ENCODE data around the gene GRIN3B. TPM values are rescaled to one million over a fixed set of nuclear protein-coding genes. Genes with fewer than 3 reads are reported as not detected.

GRIN3B gene
- total RNA-seq, 2 experiments from 2014 or later = not detected

GRCh38 chr19:1007399-1008251, 7.4 kb downstream of the GRIN3B start:
- Mint-ChIP-seq H3K27ac (no peak overlapping the region), H3K9me3 (ENCODE audit: insufficient read depth) (no peaks in the 10 kb centered on the region), H3K36me3 (ENCODE audit: low read depth) (peaks cover 15% of the 10 kb centered on the region), H3K4me1 (ENCODE audit: low read depth) (no peaks in the 10 kb centered on the region), H3K27me3 (ENCODE audit: low read depth) (peaks cover 2% of the 10 kb centered on the region), H3K4me3 (no peak overlapping the region)
- POLR2A ChIA-PET = no interaction called here
- no peak for ATAC-seq
- CTCF ChIA-PET = no interaction called here
- no peak for DNase-seq

GRCh38 chr19:1008268-1009040, 8.2 kb downstream of the GRIN3B start:
- ChIA-PET POLR2A (no interaction called here), CTCF (no interaction called here)
- Mint-ChIP-seq H3K27me3 (ENCODE audit: low read depth) (no peaks in the 10 kb centered on the region), H3K36me3 (ENCODE audit: low read depth) (peaks cover 17% of the 10 kb centered on the region), H3K4me1 (ENCODE audit: low read depth) (no peaks in the 10 kb centered on the region), H3K4me3 (no peak overlapping the region), H3K9me3 (ENCODE audit: insufficient read depth) (no peaks in the 10 kb centered on the region), H3K27ac (no peak overlapping the region)
- DNase-seq (no peak), ATAC-seq (no peak)

GRCh38 chr19:1009041-1009980, 9.1 kb downstream of the GRIN3B start:
- no peak overlapping the region for H3K4me3 Mint-ChIP-seq

GRCh38 chr19:1009981-1010538, 9.8 kb downstream of the GRIN3B start:
- no peak overlapping the region for H3K27ac Mint-ChIP-seq
- no peak for DNase-seq
- H3K4me3 Mint-ChIP-seq = no peak overlapping the region
- H3K36me3 Mint-ChIP-seq (ENCODE audit: low read depth) = peaks cover 23% of the 10 kb centered on the region
- ChIA-PET POLR2A (no interaction called here), CTCF (no interaction called here)
- H3K4me1 Mint-ChIP-seq (ENCODE audit: low read depth) = peaks cover 2% of the 10 kb centered on the region
- H3K9me3 Mint-ChIP-seq (ENCODE audit: insufficient read depth) = no peaks in the 10 kb centered on the region
- no peak for ATAC-seq
- no peaks in the 10 kb centered on the region for H3K27me3 Mint-ChIP-seq (ENCODE audit: low read depth)

More at GRCh38 chr19:1009041-1009980, 9.1 kb downstream of the GRIN3B start:
- ATAC-seq (no peak), DNase-seq (no peak)
- ChIA-PET POLR2A (no interaction called here), CTCF (no interaction called here)
- H3K36me3 Mint-ChIP-seq (ENCODE audit: low read depth) = peaks cover 23% of the 10 kb centered on the region
- no peaks in the 10 kb centered on the region for H3K9me3 Mint-ChIP-seq (ENCODE audit: insufficient read depth)
- H3K27me3 Mint-ChIP-seq (ENCODE audit: low read depth) = no peaks in the 10 kb centered on the region
- H3K4me1 Mint-ChIP-seq (ENCODE audit: low read depth) = peaks cover 2% of the 10 kb centered on the region
- H3K27ac Mint-ChIP-seq = no peak overlapping the region

- POLR2A ChIA-PET = no interaction called here
- H3K27me3 Mint-ChIP-seq (ENCODE audit: low read depth) = no peaks in the 10 kb centered on the region
- H3K4me1 Mint-ChIP-seq (ENCODE audit: low read depth) = peaks cover 2% of the 10 kb centered on the region
- no peak overlapping the region for H3K4me3 Mint-ChIP-seq
- CTCF ChIA-PET = no interaction called here
- H3K9me3 Mint-ChIP-seq (ENCODE audit: insufficient read depth) = no peaks in the 10 kb centered on the region
- ATAC-seq (no peak), DNase-seq (no peak)
- peaks cover 23% of the 10 kb centered on the region for H3K36me3 Mint-ChIP-seq (ENCODE audit: low read depth)
- no peak overlapping the region for H3K27ac Mint-ChIP-seq
Measured at GRCh38 chr19:1010586-1011510, 10.6 kb downstream of the GRIN3B start.

- Mint-ChIP-seq H3K27ac (no peak overlapping the region), H3K36me3 (ENCODE audit: low read depth) (peaks cover 21% of the 10 kb centered on the region), H3K27me3 (ENCODE audit: low read depth) (no peaks in the 10 kb centered on the region), H3K9me3 (ENCODE audit: insufficient read depth) (no peaks in the 10 kb centered on the region), H3K4me3 (no peak overlapping the region), H3K4me1 (ENCODE audit: low read depth) (peaks cover 4% of the 10 kb centered on the region)
- POLR2A ChIA-PET = no interaction called here
- DNase-seq (no peak), ATAC-seq (no peak)
- CTCF ChIA-PET = no interaction called here
Measured at GRCh38 chr19:1011831-1012333, 11.7 kb downstream of the GRIN3B start.

- no peak for ATAC-seq
- Mint-ChIP-seq H3K9me3 (ENCODE audit: insufficient read depth) (no peaks in the 10 kb centered on the region), H3K4me1 (ENCODE audit: low read depth) (peaks cover 9% of the 10 kb centered on the region), H3K4me3 (no peak overlapping the region), H3K36me3 (ENCODE audit: low read depth) (peaks cover 19% of the 10 kb centered on the region), H3K27ac (no peak overlapping the region), H3K27me3 (ENCODE audit: low read depth) (no peaks in the 10 kb centered on the region)
- DNase-seq = no peak
- ChIA-PET CTCF (no interaction called here), POLR2A (no interaction called here)
Measured at GRCh38 chr19:1012334-1012733, 12.1 kb downstream of the GRIN3B start.

- no peak for DNase-seq
- no peak overlapping the region for H3K27ac Mint-ChIP-seq
- POLR2A ChIA-PET = no interaction called here
Measured at GRCh38 chr19:1013218-1013617, 13.0 kb downstream of the GRIN3B start.

GRCh38 chr19:1014161-1015060, 14.2 kb downstream of the GRIN3B start:
- Mint-ChIP-seq H3K36me3 (ENCODE audit: low read depth) (peaks cover 20% of the 10 kb centered on the region), H3K4me3 (no peak overlapping the region), H3K4me1 (ENCODE audit: low read depth) (peaks cover 29% of the 10 kb centered on the region), H3K27me3 (ENCODE audit: low read depth) (no peaks in the 10 kb centered on the region), H3K27ac (no peak overlapping the region), H3K9me3 (ENCODE audit: insufficient read depth) (no peaks in the 10 kb centered on the region)
- POLR2A ChIA-PET = no interaction called here
- no peak for ATAC-seq
- CTCF ChIA-PET = no interaction called here
- no peak for DNase-seq

More at GRCh38 chr19:1013218-1013617, 13.0 kb downstream of the GRIN3B start:
- Mint-ChIP-seq H3K36me3 (ENCODE audit: low read depth) (peaks cover 20% of the 10 kb centered on the region), H3K4me3 (no peak overlapping the region), H3K9me3 (ENCODE audit: insufficient read depth) (no peaks in the 10 kb centered on the region), H3K4me1 (ENCODE audit: low read depth) (peaks cover 18% of the 10 kb centered on the region), H3K27me3 (ENCODE audit: low read depth) (no peaks in the 10 kb centered on the region)
- CTCF ChIA-PET = no interaction called here
- no peak for ATAC-seq

- H3K4me3 Mint-ChIP-seq = no peak overlapping the region
- ChIA-PET POLR2A (no interaction called here), CTCF (no interaction called here)
- no peaks in the 10 kb centered on the region for H3K27me3 Mint-ChIP-seq (ENCODE audit: low read depth)
- no peak overlapping the region for H3K27ac Mint-ChIP-seq
- peaks cover 21% of the 10 kb centered on the region for H3K36me3 Mint-ChIP-seq (ENCODE audit: low read depth)
- H3K4me1 Mint-ChIP-seq (ENCODE audit: low read depth) = peaks cover 34% of the 10 kb centered on the region
- ATAC-seq (no peak), DNase-seq (no peak)
- H3K9me3 Mint-ChIP-seq (ENCODE audit: insufficient read depth) = no peaks in the 10 kb centered on the region
Measured at GRCh38 chr19:1015061-1015781, 15.0 kb downstream of the GRIN3B start.

Data from activated CD8-positive, alpha-beta T cell treated with anti-CD3 and anti-CD28 coated beads, Interleukin-2, amount 10 ng/mL, durations not matched to agents 7 days and 5 days (primary cell).